DOHH2 (cell line): Measurements from ENCODE around the gene TM4SF18.

Experiments used
- H3F3A ChIP-seq: fragments of 200-600 bp; sonication (generic), shearing (Covaris generic); 2 replicates; pipeline ENCODE4 v1.6.0; 2016; ENCODE audit warnings: antibody characterized with exemption, mild to moderate bottlenecking; ENCODE audit not compliant: control insufficient read depth, insufficient read depth
- H3K27ac ChIP-seq: fragments of 200-600 bp; sonication (generic); 2 replicates; pipeline ENCODE4 v1.5.1; 2014; ENCODE audit warnings: low read depth, mild to moderate bottlenecking, low read length, moderate library complexity
- H3K27me3 ChIP-seq: fragments of 200-600 bp; sonication (generic); 2 replicates; pipeline ENCODE4 v1.6.1; 2014; ENCODE audit warnings: mild to moderate bottlenecking, low read length, mixed read lengths; ENCODE audit not compliant: control insufficient read depth
- H3K36me3 ChIP-seq: fragments of 200-600 bp; sonication (generic); 2 replicates; pipeline ENCODE4 v1.6.1; 2014; ENCODE audit warnings: mild to moderate bottlenecking, low read length, moderate library complexity, mixed read lengths; ENCODE audit not compliant: control insufficient read depth
- H3K4me1 ChIP-seq: fragments of 200-600 bp; sonication (generic); 2 replicates; pipeline ENCODE4 v1.6.1; 2014; ENCODE audit warnings: mild to moderate bottlenecking, low read length, mixed read lengths; ENCODE audit not compliant: control insufficient read depth
- H3K4me2 ChIP-seq: fragments of 200-600 bp; sonication (generic); 2 replicates; pipeline ENCODE4 v1.6.0; 2014; ENCODE audit warnings: mild to moderate bottlenecking, low read length, moderate library complexity
- H3K4me3 ChIP-seq: fragments of 200-600 bp; sonication (generic); 2 replicates; pipeline ENCODE4 v1.5.1; 2014; ENCODE audit warnings: mild to moderate bottlenecking, low read length, mixed read lengths
- H3K79me2 ChIP-seq: fragments of 200-600 bp; sonication (generic); 2 replicates; pipeline ENCODE4 v1.6.1; 2014; ENCODE audit warnings: mild to moderate bottlenecking, low read length, mixed read lengths; ENCODE audit not compliant: control insufficient read depth
- H3K9me2 ChIP-seq: fragments of 200-600 bp; sonication (generic); replicated peaks from 2 replicates; pipeline ENCODE4 v1.6.1; 2014; ENCODE audit warnings: mild to moderate bottlenecking, low read length, mixed read lengths; ENCODE audit not compliant: control insufficient read depth
- H3K9me3 ChIP-seq: fragments of 200-600 bp; sonication (generic); 2 replicates; pipeline ENCODE4 v1.6.1; 2014; ENCODE audit warnings: antibody characterized with exemption, low read length, mixed read lengths; ENCODE audit not compliant: control insufficient read depth, insufficient read depth
- H4K20me1 ChIP-seq: fragments of 200-600 bp; sonication (generic); 2 replicates; pipeline ENCODE4 v1.6.0; 2014; ENCODE audit warnings: low read depth, mild to moderate bottlenecking, antibody characterized with exemption, low read length, moderate library complexity; ENCODE audit not compliant: control insufficient read depth, insufficient read depth
- CTCF ChIP-seq: fragments of 200-600 bp; sonication (generic); IDR thresholded peaks from one replicate; pipeline ENCODE4 v1.5.1; 2014; ENCODE audit warnings: antibody characterized with exemption, mild to moderate bottlenecking, low read depth, low read length; ENCODE audit not compliant: poor library complexity, severe bottlenecking
- EZH2phosphoT487 ChIP-seq: fragments of 200-600 bp; sonication (generic); IDR thresholded peaks from 2 replicates; pipeline ENCODE4 v1.6.1; 2017; ENCODE audit warnings: borderline replicate concordance, mild to moderate bottlenecking, antibody characterized with exemption, low read length, moderate library complexity, mixed read lengths

TM4SF18 gene

GRCh38 chr3:149368674-149369497 is 35.5 kb upstream of the TM4SF18 start:
- no peak overlapping the region for H3K4me3 ChIP-seq
- H3K4me1 ChIP-seq, result no peaks in the 10 kb centered on the region
- no peaks in the 10 kb centered on the region for H3K9me2 ChIP-seq
- no peak overlapping the region for H3K27ac ChIP-seq
- H3K4me2 ChIP-seq, result no peak overlapping the region
- no peaks in the 10 kb centered on the region for H3K79me2 ChIP-seq
- no peaks in the 10 kb centered on the region for H4K20me1 ChIP-seq
- H3F3A ChIP-seq, result no peaks in the 10 kb centered on the region
- TF ChIP-seq CTCF (no peak), EZH2phosphoT487 (no peak)
- peaks cover 14% of the 10 kb centered on the region; the same call in 1 of the 2 replicates for H3K27me3 ChIP-seq
- no peaks in the 10 kb centered on the region for H3K9me3 ChIP-seq
- no peaks in the 10 kb centered on the region for H3K36me3 ChIP-seq

GRCh38 chr3:149368201-149368673 is 34.8 kb upstream of the TM4SF18 start:
- no peak for TF ChIP-seq CTCF
- no peak for TF ChIP-seq EZH2phosphoT487
- H3K4me3 ChIP-seq, result no peak overlapping the region
- H3K27ac ChIP-seq, result no peak overlapping the region
- H3K27me3 ChIP-seq, result peaks cover 14% of the 10 kb centered on the region; the same call in 1 of the 2 replicates
- no peak overlapping the region for H3K4me2 ChIP-seq
- no peaks in the 10 kb centered on the region for H3F3A ChIP-seq
- no peaks in the 10 kb centered on the region for H3K36me3 ChIP-seq
- no peaks in the 10 kb centered on the region for H3K79me2 ChIP-seq
- H3K4me1 ChIP-seq, result no peaks in the 10 kb centered on the region
- no peaks in the 10 kb centered on the region for H3K9me3 ChIP-seq
- H4K20me1 ChIP-seq, result no peaks in the 10 kb centered on the region
- H3K9me2 ChIP-seq, result no peaks in the 10 kb centered on the region

GRCh38 chr3:149366941-149367840 is 33.8 kb upstream of the TM4SF18 start:
- no peaks in the 10 kb centered on the region for H3F3A ChIP-seq
- TF ChIP-seq EZH2phosphoT487, result no peak
- TF ChIP-seq CTCF, result no peak

More at GRCh38 chr3:149366941-149367840, 33.8 kb upstream of the TM4SF18 start:
- Histone ChIP-seq H4K20me1 (no peaks in the 10 kb centered on the region), H3K4me1 (no peaks in the 10 kb centered on the region), H3K9me2 (no peaks in the 10 kb centered on the region), H3K4me2 (no peak overlapping the region), H3K9me3 (no peaks in the 10 kb centered on the region), H3K79me2 (no peaks in the 10 kb centered on the region), H3K27ac (no peak overlapping the region), H3K27me3 (peaks cover 16% of the 10 kb centered on the region; the same call in 1 of the 2 replicates), H3K36me3 (no peaks in the 10 kb centered on the region), H3K4me3 (no peak overlapping the region)
